Hepatocyte (in vitro differentiated cells): Measurements from ENCODE around the gene BRINP2. TPM values are rescaled to one million over a fixed set of nuclear protein-coding genes. Genes with fewer than 3 reads are reported as not detected.

Experiments used
- DNase-seq: peaks from one replicate; pipeline ENCODE4 v3.0.0-alpha.2; 2016; ENCODE audit warnings: low spot score
- H2AFZ ChIP-seq: fragments of 200-600 bp; sonication (generic); 2 replicates; pipeline ENCODE4 v1.6.0; 2016; ENCODE audit warnings: antibody characterized with exemption, mild to moderate bottlenecking
- H3K27ac ChIP-seq: fragments of 200-600 bp; sonication (generic); 2 replicates; pipeline ENCODE4 v1.5.1; 2016; ENCODE audit warnings: mild to moderate bottlenecking
- H3K27me3 ChIP-seq: fragments of 200-600 bp; sonication (generic); 2 replicates; pipeline ENCODE4 v1.6.1; 2016
- H3K36me3 ChIP-seq: fragments of 200-600 bp; sonication (generic); replicated peaks from 2 replicates; pipeline ENCODE4 v1.5.1; 2016; ENCODE audit warnings: low read depth; ENCODE audit not compliant: insufficient read depth
- H3K4me1 ChIP-seq: fragments of 200-600 bp; sonication (generic); 2 replicates; pipeline ENCODE4 v1.5.1; 2016; ENCODE audit warnings: mild to moderate bottlenecking, moderate library complexity; ENCODE audit not compliant: insufficient read depth
- H3K4me2 ChIP-seq: fragments of 200-600 bp; sonication (generic); 2 replicates; pipeline ENCODE4 v1.6.0; 2016
- H3K4me3 ChIP-seq: fragments of 200-600 bp; sonication (generic); 2 replicates; pipeline ENCODE4 v1.5.1; 2016; ENCODE audit warnings: mild to moderate bottlenecking
- H3K79me2 ChIP-seq: fragments of 200-600 bp; sonication (generic); 2 replicates; pipeline ENCODE4 v1.6.0; 2017; ENCODE audit warnings: mild to moderate bottlenecking
- H3K9me2 ChIP-seq: fragments of 200-600 bp; sonication (generic); replicated peaks from 2 replicates; pipeline ENCODE4 v1.6.0; 2017; ENCODE audit warnings: mild to moderate bottlenecking; ENCODE audit not compliant: insufficient read depth
- H3K9me3 ChIP-seq: fragments of 200-600 bp; sonication (generic); 2 replicates; pipeline ENCODE4 v1.5.1; 2016; ENCODE audit warnings: low read depth, mild to moderate bottlenecking
- H4K20me1 ChIP-seq: fragments of 200-600 bp; sonication (generic); 2 replicates; pipeline ENCODE4 v1.6.0; 2016; ENCODE audit warnings: mild to moderate bottlenecking; ENCODE audit not compliant: insufficient read depth, poor library complexity, severe bottlenecking
- CTCF ChIP-seq: fragments of 200-600 bp; sonication (generic); IDR thresholded peaks from 2 replicates; pipeline ENCODE4 v1.5.1; 2016; ENCODE audit warnings: antibody characterized with exemption, mild to moderate bottlenecking; ENCODE audit not compliant: poor library complexity
- EZH2 ChIP-seq: fragments of 200-600 bp; sonication (generic); IDR thresholded peaks from 2 replicates; pipeline ENCODE4 v1.6.1; 2016; ENCODE audit warnings: antibody characterized with exemption, mild to moderate bottlenecking, borderline replicate concordance
- EZH2phosphoT487 ChIP-seq: fragments of 200-600 bp; sonication (generic); IDR thresholded peaks from one replicate; pipeline ENCODE4 v1.6.1; 2018; ENCODE audit warnings: antibody characterized with exemption, mild to moderate bottlenecking, low read depth, moderate library complexity; ENCODE audit not compliant: unreplicated experiment, severe bottlenecking
- WGBS: methylation state at CpG from one replicate; pipeline ENCODE4 v1.1.6; 2016; ENCODE audit warnings: low lambda C conversion rate; ENCODE audit errors: missing lambda C conversion rate; 5-methylcytosine and 5-hydroxymethylcytosine counted together
- polyA plus RNA-seq: library from polyadenylated mRNA; unstranded; fragments of >200 nt; fragmentation: Nextera tagmentation; extraction: Ambion mirVana; gene quantifications from 2 replicates; pipeline ENCODE4 v1.2.1, GENCODE V29; 2016
- total RNA-seq: library from RNA; depleted of rRNA; stranded (reverse); fragments of >200 nt; gene quantifications from 2 replicates; pipeline ENCODE4 v1.2.3, GENCODE V29; 2014

Gene BRINP2
- total and polyA plus RNA-seq, 2 experiments from 2014 or later = 1.5 TPM; not detected in 1

GRCh38 chr1:177126267-177126666 is 44.5 kb upstream of the BRINP2 start:
- H3K4me3 ChIP-seq = no peak overlapping the region
- H3K79me2 ChIP-seq = no peaks in the 10 kb centered on the region
- no peaks in the 10 kb centered on the region for H4K20me1 ChIP-seq
- no peak overlapping the region for H3K4me2 ChIP-seq
- H3K36me3 ChIP-seq = no peaks in the 10 kb centered on the region
- TF ChIP-seq EZH2phosphoT487 (no peak), EZH2 (no peak), CTCF (no peak)
- no peaks in the 10 kb centered on the region for H3K9me2 ChIP-seq
- no peak for DNase-seq
- 65% methylated on average over 3 of the region's 3 CpGs for WGBS
- H3K9me3 ChIP-seq = no peaks in the 10 kb centered on the region
- H3K4me1 ChIP-seq = no peaks in the 10 kb centered on the region
- H3K27me3 ChIP-seq = no peaks in the 10 kb centered on the region
- no peak overlapping the region for H2AFZ ChIP-seq
- H3K27ac ChIP-seq = no peak overlapping the region

GRCh38 chr1:177128665-177129281 is 42.0 kb upstream of the BRINP2 start:
- Histone ChIP-seq H3K9me2 (no peaks in the 10 kb centered on the region), H4K20me1 (no peaks in the 10 kb centered on the region), H3K4me3 (no peak overlapping the region), H3K27ac (no peak overlapping the region), H3K36me3 (no peaks in the 10 kb centered on the region), H2AFZ (no peak overlapping the region), H3K4me1 (no peaks in the 10 kb centered on the region), H3K79me2 (no peaks in the 10 kb centered on the region), H3K4me2 (no peak overlapping the region), H3K27me3 (peaks cover 3% of the 10 kb centered on the region), H3K9me3 (no peaks in the 10 kb centered on the region)
- TF ChIP-seq EZH2phosphoT487 = no peak
- no peak for TF ChIP-seq EZH2
- no peak for TF ChIP-seq CTCF
- no peak for DNase-seq
- 52% methylated on average over 4 of the region's 4 CpGs for WGBS

GRCh38 chr1:177130451-177130945 is 40.3 kb upstream of the BRINP2 start:
- TF ChIP-seq CTCF (no peak), EZH2 (no peak)
- 77% methylated on average over 5 of the region's 5 CpGs for WGBS
- no peak overlapping the region for H3K4me3 ChIP-seq
- no peaks in the 10 kb centered on the region for H3K36me3 ChIP-seq
- no peaks in the 10 kb centered on the region for H3K4me1 ChIP-seq
- H3K79me2 ChIP-seq = no peaks in the 10 kb centered on the region
- peaks cover 3% of the 10 kb centered on the region for H3K27me3 ChIP-seq
- DNase-seq = no peak
- H3K27ac ChIP-seq = no peak overlapping the region
- H4K20me1 ChIP-seq = no peaks in the 10 kb centered on the region
- H3K9me3 ChIP-seq = no peaks in the 10 kb centered on the region
- no peaks in the 10 kb centered on the region for H3K9me2 ChIP-seq
- H3K4me2 ChIP-seq = no peak overlapping the region
- no peak overlapping the region for H2AFZ ChIP-seq
